Measurements from ENCODE around the gene FGB.

- TF ChIP-seq CTCF (conservative IDR thresholded peaks at IDR 0.05; ENCODE audit: low read depth, low read length) (no peak), EZH2 (IDR thresholded peaks at IDR 0.05; ENCODE audit: borderline replicate concordance, low read depth, low read length, poor library complexity, severe bottlenecking) (no peak)
Measured at GRCh38 chr4:154591890-154592289, 29.1 kb downstream of the FGB start.
